GM23338 (cell line): ENCODE results near the gene PDE10A.

ENCODE experiments used
- EZH2 ChIP-seq: fragments of 200-600 bp; sonication (generic); IDR thresholded peaks from one replicate; pipeline ENCODE4 v1.8.0; 2017; ENCODE audit warnings: antibody characterized with exemption, mild to moderate bottlenecking, low read depth; ENCODE audit not compliant: unreplicated experiment
- EZH2phosphoT487 ChIP-seq: fragments of 200-600 bp; sonication (generic); IDR thresholded peaks from one replicate; pipeline ENCODE4 v1.8.1; 2018; ENCODE audit warnings: antibody characterized with exemption; ENCODE audit not compliant: unreplicated experiment
- JUNB ChIP-seq: IDR thresholded peaks from one replicate; pipeline ENCODE4 v1.6.1; 2016; ENCODE audit warnings: antibody characterized with exemption; ENCODE audit not compliant: unreplicated experiment
- POLR2AphosphoS5 ChIP-seq: IDR thresholded peaks from 2 replicates; pipeline ENCODE4 v1.6.1; 2016; ENCODE audit warnings: antibody characterized with exemption, low read depth
- TF ChIP-seq, protein P1 (sequence below), 2 experiments: fragments of 200-600 bp in 1 of 2; sonication (generic) in 1 of 2; conservative IDR thresholded peaks; 2 replicates each; pipeline versions ENCODE4 v1.5.1 to v1.6.1; 2016 to 2017; ENCODE audit warnings: antibody characterized with exemption in 2 of 2, low read depth in 2 of 2, mild to moderate bottlenecking in 2 of 2, moderate library complexity in 1 of 2
- TF ChIP-seq, protein P2 (sequence below): IDR thresholded peaks from one replicate; pipeline ENCODE4 v1.6.1; 2018; ENCODE audit warnings: antibody characterized with exemption; ENCODE audit not compliant: unreplicated experiment

DNA sequence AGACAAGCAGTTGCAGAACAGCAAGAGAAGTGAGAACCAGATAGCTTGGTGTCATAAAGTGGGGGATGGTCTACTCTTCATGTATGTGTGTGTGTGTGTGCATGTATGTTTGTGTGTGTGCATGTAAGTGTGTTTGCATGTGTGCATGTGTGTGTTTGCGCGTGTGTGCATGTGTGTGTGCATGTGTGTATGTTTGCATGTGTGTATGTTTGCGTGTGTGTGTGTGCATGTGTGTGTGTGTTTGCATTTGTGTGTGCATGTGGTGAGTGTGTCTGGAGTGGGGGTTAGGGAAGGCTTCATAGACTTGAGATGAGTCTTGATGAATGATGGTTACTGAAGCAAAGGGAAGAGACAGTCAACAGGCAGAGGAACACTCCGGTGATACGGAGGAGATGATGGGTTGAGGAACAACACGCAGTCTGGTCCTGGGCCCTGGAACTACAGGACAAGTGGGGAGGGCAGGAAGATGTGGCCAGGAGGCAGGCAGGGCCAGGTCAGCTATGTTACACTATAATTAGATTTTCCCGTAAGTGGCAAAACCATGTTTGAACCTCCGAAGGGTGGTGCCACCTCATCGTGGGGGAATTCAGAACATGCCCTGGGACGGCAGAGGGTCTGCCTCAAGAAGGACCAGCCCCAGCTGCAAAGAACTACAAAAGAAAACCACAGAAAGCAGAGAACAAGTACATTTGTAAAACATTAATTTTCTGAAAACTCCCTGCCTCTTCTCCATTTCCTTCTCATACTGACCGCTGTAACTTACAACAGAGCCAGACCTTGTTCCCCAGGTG is 38.7 kb upstream of the PDE10A start:
- TF ChIP-seq, protein P1, sequence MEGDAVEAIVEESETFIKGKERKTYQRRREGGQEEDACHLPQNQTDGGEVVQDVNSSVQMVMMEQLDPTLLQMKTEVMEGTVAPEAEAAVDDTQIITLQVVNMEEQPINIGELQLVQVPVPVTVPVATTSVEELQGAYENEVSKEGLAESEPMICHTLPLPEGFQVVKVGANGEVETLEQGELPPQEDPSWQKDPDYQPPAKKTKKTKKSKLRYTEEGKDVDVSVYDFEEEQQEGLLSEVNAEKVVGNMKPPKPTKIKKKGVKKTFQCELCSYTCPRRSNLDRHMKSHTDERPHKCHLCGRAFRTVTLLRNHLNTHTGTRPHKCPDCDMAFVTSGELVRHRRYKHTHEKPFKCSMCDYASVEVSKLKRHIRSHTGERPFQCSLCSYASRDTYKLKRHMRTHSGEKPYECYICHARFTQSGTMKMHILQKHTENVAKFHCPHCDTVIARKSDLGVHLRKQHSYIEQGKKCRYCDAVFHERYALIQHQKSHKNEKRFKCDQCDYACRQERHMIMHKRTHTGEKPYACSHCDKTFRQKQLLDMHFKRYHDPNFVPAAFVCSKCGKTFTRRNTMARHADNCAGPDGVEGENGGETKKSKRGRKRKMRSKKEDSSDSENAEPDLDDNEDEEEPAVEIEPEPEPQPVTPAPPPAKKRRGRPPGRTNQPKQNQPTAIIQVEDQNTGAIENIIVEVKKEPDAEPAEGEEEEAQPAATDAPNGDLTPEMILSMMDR (conservative IDR thresholded peaks at IDR 0.05; ENCODE audit: low read depth in 2 of 2) = no peak
- no peak for TF ChIP-seq EZH2
- no peak for TF ChIP-seq POLR2AphosphoS5
- TF ChIP-seq, protein P2, sequence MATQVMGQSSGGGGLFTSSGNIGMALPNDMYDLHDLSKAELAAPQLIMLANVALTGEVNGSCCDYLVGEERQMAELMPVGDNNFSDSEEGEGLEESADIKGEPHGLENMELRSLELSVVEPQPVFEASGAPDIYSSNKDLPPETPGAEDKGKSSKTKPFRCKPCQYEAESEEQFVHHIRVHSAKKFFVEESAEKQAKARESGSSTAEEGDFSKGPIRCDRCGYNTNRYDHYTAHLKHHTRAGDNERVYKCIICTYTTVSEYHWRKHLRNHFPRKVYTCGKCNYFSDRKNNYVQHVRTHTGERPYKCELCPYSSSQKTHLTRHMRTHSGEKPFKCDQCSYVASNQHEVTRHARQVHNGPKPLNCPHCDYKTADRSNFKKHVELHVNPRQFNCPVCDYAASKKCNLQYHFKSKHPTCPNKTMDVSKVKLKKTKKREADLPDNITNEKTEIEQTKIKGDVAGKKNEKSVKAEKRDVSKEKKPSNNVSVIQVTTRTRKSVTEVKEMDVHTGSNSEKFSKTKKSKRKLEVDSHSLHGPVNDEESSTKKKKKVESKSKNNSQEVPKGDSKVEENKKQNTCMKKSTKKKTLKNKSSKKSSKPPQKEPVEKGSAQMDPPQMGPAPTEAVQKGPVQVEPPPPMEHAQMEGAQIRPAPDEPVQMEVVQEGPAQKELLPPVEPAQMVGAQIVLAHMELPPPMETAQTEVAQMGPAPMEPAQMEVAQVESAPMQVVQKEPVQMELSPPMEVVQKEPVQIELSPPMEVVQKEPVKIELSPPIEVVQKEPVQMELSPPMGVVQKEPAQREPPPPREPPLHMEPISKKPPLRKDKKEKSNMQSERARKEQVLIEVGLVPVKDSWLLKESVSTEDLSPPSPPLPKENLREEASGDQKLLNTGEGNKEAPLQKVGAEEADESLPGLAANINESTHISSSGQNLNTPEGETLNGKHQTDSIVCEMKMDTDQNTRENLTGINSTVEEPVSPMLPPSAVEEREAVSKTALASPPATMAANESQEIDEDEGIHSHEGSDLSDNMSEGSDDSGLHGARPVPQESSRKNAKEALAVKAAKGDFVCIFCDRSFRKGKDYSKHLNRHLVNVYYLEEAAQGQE = no peak
- TF ChIP-seq JUNB = no peak
- TF ChIP-seq EZH2phosphoT487 = no peak
